ENCODE data around the gene GPR15. TPM values are rescaled to one million over a fixed set of nuclear protein-coding genes. Genes with fewer than 3 reads are reported as not detected.

The GPR15 gene
- total and polyA plus RNA-seq, 8 donors, result 0.07 to 0.19 (median 0.15) TPM; not detected in 5

GRCh38 chr3:98529856-98530459, 1.8 kb upstream of the GPR15 start:
- Histone ChIP-seq H3K27me3 (no peaks in the 10 kb centered on the region), H3K36me3 (no peaks in the 10 kb centered on the region), H3K4me1 (no peaks in the 10 kb centered on the region), H3K4me3 (no peak overlapping the region), H3K27ac (no peak overlapping the region), H3K9me3 (no peaks in the 10 kb centered on the region)
- 82 to 84% methylated on average over 8 of the region's 8 CpGs for WGBS, 2 donors
- FAIRE-seq (no peak), DNase-seq (no peak), ATAC-seq (no peak)
- TF ChIP-seq, protein P1, sequence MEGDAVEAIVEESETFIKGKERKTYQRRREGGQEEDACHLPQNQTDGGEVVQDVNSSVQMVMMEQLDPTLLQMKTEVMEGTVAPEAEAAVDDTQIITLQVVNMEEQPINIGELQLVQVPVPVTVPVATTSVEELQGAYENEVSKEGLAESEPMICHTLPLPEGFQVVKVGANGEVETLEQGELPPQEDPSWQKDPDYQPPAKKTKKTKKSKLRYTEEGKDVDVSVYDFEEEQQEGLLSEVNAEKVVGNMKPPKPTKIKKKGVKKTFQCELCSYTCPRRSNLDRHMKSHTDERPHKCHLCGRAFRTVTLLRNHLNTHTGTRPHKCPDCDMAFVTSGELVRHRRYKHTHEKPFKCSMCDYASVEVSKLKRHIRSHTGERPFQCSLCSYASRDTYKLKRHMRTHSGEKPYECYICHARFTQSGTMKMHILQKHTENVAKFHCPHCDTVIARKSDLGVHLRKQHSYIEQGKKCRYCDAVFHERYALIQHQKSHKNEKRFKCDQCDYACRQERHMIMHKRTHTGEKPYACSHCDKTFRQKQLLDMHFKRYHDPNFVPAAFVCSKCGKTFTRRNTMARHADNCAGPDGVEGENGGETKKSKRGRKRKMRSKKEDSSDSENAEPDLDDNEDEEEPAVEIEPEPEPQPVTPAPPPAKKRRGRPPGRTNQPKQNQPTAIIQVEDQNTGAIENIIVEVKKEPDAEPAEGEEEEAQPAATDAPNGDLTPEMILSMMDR (IDR thresholded peaks at IDR 0.05), result no peak
- intact Hi-C loops (cut with DNase I), result no loop called here

DNA sequence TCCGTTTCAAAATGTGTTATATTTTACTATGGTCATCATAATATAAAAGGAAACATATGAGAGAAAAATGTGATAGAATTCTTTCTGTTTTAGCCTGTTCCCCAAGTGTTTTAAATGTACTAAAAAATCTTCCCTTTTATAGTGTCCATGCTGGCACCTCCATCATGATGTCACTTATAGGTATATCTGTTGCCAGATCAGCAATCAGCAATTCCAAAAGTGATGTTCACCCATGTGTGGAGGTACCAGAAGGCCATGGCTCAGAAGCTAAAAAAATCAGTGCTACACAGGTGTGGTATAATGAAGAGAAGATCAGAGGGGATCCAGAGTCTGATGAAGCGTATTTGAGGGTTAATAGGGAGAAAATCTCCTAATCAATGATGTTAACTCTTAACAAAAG, 1.1 kb upstream of the GPR15 start:
- TF ChIP-seq, protein P1 (IDR thresholded peaks at IDR 0.05), result no peak
- no peaks in the 10 kb centered on the region for H3K36me3 ChIP-seq
- no peaks in the 10 kb centered on the region for H3K9me3 ChIP-seq
- no peak overlapping the region for H3K4me3 ChIP-seq
- intact Hi-C loops (cut with DNase I), result no loop called here
- FAIRE-seq (no peak), DNase-seq (no peak), ATAC-seq (no peak)
- WGBS, 2 donors, result 69 to 77% methylated on average over 2 of the region's 2 CpGs
- no peak overlapping the region for H3K27ac ChIP-seq
- H3K4me1 ChIP-seq, result no peaks in the 10 kb centered on the region
- no peaks in the 10 kb centered on the region for H3K27me3 ChIP-seq

- Histone ChIP-seq H3K9me3 (no peaks in the 10 kb centered on the region), H3K27ac (no peak overlapping the region), H3K27me3 (no peaks in the 10 kb centered on the region), H3K4me3 (no peak overlapping the region), H3K36me3 (no peaks in the 10 kb centered on the region), H3K4me1 (no peaks in the 10 kb centered on the region)
- ATAC-seq, result no peak
- TF ChIP-seq, protein P1 (IDR thresholded peaks at IDR 0.05), result no peak
- FAIRE-seq, result no peak
- no peak for DNase-seq
- WGBS, 2 donors, result 64 to 81% methylated on average over 5 of the region's 5 CpGs
- intact Hi-C loops (cut with DNase I), result no loop called here
Observed at GRCh38 chr3:98532275-98532637, 478 bp downstream of the GPR15 start.

GRCh38 chr3:98532709-98533571, 1.2 kb downstream of the GPR15 start:
- WGBS, 2 donors, result 71 to 73% methylated on average over 6 of the region's 6 CpGs
- no peak overlapping the region for H3K4me3 ChIP-seq
- FAIRE-seq, result no peak
- H3K27ac ChIP-seq, result no peak overlapping the region
- no peak for DNase-seq
- no peaks in the 10 kb centered on the region for H3K4me1 ChIP-seq
- TF ChIP-seq, protein P1 (IDR thresholded peaks at IDR 0.05), result no peak
- H3K9me3 ChIP-seq, result no peaks in the 10 kb centered on the region
- no peaks in the 10 kb centered on the region for H3K36me3 ChIP-seq
- ATAC-seq, result no peak
- intact Hi-C loops (cut with DNase I), result no loop called here
- no peaks in the 10 kb centered on the region for H3K27me3 ChIP-seq

DNA sequence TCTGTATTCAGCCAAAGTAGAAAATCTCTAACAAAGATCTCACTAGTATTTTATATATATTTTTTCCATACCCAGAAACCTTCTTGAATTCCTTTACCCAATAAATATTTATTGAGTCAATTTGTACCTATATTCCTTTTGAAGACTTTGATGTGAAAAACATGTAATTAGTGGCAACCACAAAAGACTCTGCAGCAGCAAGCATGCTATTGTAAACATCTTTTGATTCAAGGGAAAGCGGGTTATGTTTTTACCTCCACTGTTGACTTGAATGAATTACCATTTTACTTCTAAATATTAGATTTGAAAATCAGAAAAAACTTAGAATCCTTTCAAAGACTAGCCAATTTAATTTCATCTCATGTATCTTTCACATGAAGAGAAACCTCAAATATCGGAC, 2.4 kb downstream of the GPR15 start:
- FAIRE-seq, result no peak
- intact Hi-C loops (cut with DNase I), result no loop called here
- Histone ChIP-seq H3K4me1 (no peaks in the 10 kb centered on the region), H3K4me3 (no peak overlapping the region), H3K27me3 (no peaks in the 10 kb centered on the region), H3K36me3 (no peaks in the 10 kb centered on the region), H3K27ac (no peak overlapping the region), H3K9me3 (no peaks in the 10 kb centered on the region)
- WGBS, 2 donors, result 92 to 94% methylated on average over 2 of the region's 2 CpGs
- no peak for ATAC-seq
- TF ChIP-seq, protein P1 (IDR thresholded peaks at IDR 0.05), result no peak
- no peak for DNase-seq
